Measurements from ENCODE around the gene CFAP141. TPM values are rescaled to one million over a fixed set of nuclear protein-coding genes. Genes with fewer than 3 reads are reported as not detected.
A peak's percentile ranks its signal among the peaks of the same experiment; 100 is the strongest.

The CFAP141 gene
- total and polyA plus RNA-seq, 2 of the 13 experiments (the other 11 are each of a cell fraction or from before 2014, with no cell fraction given), result not detected

DNA sequence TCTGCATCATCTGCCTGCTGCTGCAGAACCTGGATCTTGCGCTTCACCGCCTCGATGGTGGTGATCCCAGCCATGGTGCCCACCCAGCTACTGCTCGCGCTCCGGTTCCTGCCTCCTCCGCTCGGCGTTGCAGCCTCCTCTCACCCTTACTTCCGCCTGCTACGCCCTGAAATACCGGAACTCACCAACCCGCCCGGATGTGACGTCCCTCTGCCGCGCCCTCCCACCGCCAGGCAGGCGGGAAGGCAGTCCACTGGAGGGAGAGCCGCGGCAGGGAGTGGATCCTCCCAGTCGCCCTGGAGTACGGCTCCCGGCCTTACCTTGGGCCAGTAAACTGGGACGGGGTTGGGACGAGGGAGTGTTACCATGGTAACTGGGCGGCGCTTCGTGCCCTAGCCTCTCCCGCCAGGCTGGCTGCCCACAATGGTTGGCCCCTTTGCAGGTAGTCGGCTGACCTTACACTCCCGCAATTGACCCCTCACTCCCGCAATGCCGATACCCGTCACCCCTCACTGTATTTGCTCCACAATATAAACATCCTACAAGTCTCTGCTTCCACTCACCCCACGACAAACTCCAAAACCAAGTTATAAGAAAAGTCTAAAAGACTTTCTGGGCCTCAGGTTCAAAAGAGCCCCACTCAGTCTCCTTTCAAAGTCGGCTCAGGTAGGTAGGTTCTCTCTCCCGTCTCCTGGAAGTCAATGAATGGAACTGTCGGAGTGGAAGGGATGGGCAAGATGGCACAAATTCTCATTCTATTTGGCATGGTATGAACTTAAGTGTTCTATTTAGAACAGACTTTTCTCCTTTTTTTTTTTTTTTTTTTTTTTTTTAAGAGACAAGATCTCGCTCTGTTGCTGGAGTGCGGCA, 22.9 kb downstream of the CFAP141 start (continued):
- TF ChIP-seq, protein P1, sequence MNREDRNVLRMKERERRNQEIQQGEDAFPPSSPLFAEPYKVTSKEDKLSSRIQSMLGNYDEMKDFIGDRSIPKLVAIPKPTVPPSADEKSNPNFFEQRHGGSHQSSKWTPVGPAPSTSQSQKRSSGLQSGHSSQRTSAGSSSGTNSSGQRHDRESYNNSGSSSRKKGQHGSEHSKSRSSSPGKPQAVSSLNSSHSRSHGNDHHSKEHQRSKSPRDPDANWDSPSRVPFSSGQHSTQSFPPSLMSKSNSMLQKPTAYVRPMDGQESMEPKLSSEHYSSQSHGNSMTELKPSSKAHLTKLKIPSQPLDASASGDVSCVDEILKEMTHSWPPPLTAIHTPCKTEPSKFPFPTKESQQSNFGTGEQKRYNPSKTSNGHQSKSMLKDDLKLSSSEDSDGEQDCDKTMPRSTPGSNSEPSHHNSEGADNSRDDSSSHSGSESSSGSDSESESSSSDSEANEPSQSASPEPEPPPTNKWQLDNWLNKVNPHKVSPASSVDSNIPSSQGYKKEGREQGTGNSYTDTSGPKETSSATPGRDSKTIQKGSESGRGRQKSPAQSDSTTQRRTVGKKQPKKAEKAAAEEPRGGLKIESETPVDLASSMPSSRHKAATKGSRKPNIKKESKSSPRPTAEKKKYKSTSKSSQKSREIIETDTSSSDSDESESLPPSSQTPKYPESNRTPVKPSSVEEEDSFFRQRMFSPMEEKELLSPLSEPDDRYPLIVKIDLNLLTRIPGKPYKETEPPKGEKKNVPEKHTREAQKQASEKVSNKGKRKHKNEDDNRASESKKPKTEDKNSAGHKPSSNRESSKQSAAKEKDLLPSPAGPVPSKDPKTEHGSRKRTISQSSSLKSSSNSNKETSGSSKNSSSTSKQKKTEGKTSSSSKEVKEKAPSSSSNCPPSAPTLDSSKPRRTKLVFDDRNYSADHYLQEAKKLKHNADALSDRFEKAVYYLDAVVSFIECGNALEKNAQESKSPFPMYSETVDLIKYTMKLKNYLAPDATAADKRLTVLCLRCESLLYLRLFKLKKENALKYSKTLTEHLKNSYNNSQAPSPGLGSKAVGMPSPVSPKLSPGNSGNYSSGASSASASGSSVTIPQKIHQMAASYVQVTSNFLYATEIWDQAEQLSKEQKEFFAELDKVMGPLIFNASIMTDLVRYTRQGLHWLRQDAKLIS (CRISPR knock-in tag; IDR thresholded peaks at IDR 0.05), result peak; percentile 43; the same call in 1 of the 2 replicates
- peak; percentile 83 for TF ChIP-seq NFYC (CRISPR knock-in tag; IDR thresholded peaks at IDR 0.05)
- TF ChIP-seq RFXAP (CRISPR knock-in tag; IDR thresholded peaks at IDR 0.05; ENCODE audit: borderline replicate concordance), result peak; percentile 82; the same call in 1 of the 2 replicates
- peak; percentile 93 for TF ChIP-seq ZFP90 (CRISPR knock-in tag; IDR thresholded peaks at IDR 0.05; ENCODE audit: borderline replicate concordance)
- peak; percentile 98 for TF ChIP-seq ZSCAN21 (CRISPR knock-in tag; IDR thresholded peaks at IDR 0.05; ENCODE audit: borderline replicate concordance)
- peak; percentile 47; the same call in 1 of the 2 replicates for TF ChIP-seq ZNF441 (CRISPR knock-in tag; IDR thresholded peaks at IDR 0.05; ENCODE audit: borderline replicate concordance)
- no peak for TF ChIP-seq EHMT2 (IDR thresholded peaks at IDR 0.05; ENCODE audit: borderline replicate concordance, low read depth, low read length)
- TF ChIP-seq PHF5A (CRISPR knock-in tag; IDR thresholded peaks at IDR 0.05; ENCODE audit: low read depth, unreplicated experiment), result peak; percentile 72
- no peak for TF ChIP-seq SP1 (IDR thresholded peaks at IDR 0.05)
- peak; percentile 85 for TF ChIP-seq SP1 (CRISPR knock-in tag; IDR thresholded peaks at IDR 0.05)
- TF ChIP-seq NR2F6 (IDR thresholded peaks at IDR 0.05), result peak; percentile 70
- TF ChIP-seq NR2F6 (CRISPR knock-in tag; IDR thresholded peaks at IDR 0.05), result peak; percentile 75
- TF ChIP-seq, protein P2, sequence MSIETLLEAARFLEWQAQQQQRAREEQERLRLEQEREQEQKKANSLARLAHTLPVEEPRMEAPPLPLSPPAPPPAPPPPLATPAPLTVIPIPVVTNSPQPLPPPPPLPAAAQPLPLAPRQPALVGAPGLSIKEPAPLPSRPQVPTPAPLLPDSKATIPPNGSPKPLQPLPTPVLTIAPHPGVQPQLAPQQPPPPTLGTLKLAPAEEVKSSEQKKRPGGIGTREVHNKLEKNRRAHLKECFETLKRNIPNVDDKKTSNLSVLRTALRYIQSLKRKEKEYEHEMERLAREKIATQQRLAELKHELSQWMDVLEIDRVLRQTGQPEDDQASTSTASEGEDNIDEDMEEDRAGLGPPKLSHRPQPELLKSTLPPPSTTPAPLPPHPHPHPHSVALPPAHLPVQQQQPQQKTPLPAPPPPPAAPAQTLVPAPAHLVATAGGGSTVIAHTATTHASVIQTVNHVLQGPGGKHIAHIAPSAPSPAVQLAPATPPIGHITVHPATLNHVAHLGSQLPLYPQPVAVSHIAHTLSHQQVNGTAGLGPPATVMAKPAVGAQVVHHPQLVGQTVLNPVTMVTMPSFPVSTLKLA (IDR thresholded peaks at IDR 0.05), result peak; percentile 52
- 0 out of 2 replicates have a peak, but pooled peaks have one; percentile 70 for TF ChIP-seq TP53 (CRISPR knock-in tag; conservative IDR thresholded peaks at IDR 0.05)
- TF ChIP-seq ZNF451 (CRISPR knock-in tag; IDR thresholded peaks at IDR 0.05), result peak; percentile 58; the same call in 1 of the 2 replicates
- TF ChIP-seq, protein P3, sequence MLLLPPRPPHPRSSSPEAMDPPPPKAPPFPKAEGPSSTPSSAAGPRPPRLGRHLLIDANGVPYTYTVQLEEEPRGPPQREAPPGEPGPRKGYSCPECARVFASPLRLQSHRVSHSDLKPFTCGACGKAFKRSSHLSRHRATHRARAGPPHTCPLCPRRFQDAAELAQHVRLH (CRISPR knock-in tag; IDR thresholded peaks at IDR 0.05; ENCODE audit: borderline replicate concordance, low read depth), result peak; percentile 91; the same call in 1 of the 2 replicates
- TF ChIP-seq ATAD3A (CRISPR knock-in tag; IDR thresholded peaks at IDR 0.05), result no peak
- no peak for TF ChIP-seq ZNF3 (CRISPR knock-in tag; IDR thresholded peaks at IDR 0.05)
- TF ChIP-seq, protein P4, sequence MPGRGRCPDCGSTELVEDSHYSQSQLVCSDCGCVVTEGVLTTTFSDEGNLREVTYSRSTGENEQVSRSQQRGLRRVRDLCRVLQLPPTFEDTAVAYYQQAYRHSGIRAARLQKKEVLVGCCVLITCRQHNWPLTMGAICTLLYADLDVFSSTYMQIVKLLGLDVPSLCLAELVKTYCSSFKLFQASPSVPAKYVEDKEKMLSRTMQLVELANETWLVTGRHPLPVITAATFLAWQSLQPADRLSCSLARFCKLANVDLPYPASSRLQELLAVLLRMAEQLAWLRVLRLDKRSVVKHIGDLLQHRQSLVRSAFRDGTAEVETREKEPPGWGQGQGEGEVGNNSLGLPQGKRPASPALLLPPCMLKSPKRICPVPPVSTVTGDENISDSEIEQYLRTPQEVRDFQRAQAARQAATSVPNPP (CRISPR knock-in tag; IDR thresholded peaks at IDR 0.05), result peak; percentile 78; the same call in 1 of the 2 replicates
- no peak for TF ChIP-seq SUZ12 (IDR thresholded peaks at IDR 0.05; ENCODE audit: low read depth, low read length)
- TF ChIP-seq NRL (CRISPR knock-in tag; IDR thresholded peaks at IDR 0.05; ENCODE audit: borderline replicate concordance), result peak; percentile 63
- no peak for TF ChIP-seq ZBTB42 (CRISPR knock-in tag; IDR thresholded peaks at IDR 0.05)
- peak; percentile 42; the same call in 1 of the 2 replicates for TF ChIP-seq ZSCAN25 (CRISPR knock-in tag; IDR thresholded peaks at IDR 0.05)
- TF ChIP-seq, protein P5, sequence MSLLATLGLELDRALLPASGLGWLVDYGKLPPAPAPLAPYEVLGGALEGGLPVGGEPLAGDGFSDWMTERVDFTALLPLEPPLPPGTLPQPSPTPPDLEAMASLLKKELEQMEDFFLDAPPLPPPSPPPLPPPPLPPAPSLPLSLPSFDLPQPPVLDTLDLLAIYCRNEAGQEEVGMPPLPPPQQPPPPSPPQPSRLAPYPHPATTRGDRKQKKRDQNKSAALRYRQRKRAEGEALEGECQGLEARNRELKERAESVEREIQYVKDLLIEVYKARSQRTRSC (CRISPR knock-in tag; IDR thresholded peaks at IDR 0.05; ENCODE audit: low read depth), result no peak

Data from HepG2 (cell line).